Left lung (tissue), 10 donors: Measurements from ENCODE around the gene PLA2G4A. TPM values are rescaled to one million over a fixed set of nuclear protein-coding genes. Genes with fewer than 3 reads are reported as not detected.
"Not testable (repeated sequence)": the region's sequence is repeated elsewhere in the genome, so short reads cannot be mapped to it uniquely, and the experiment has no call there.

Source experiments
- ATAC-seq: fragments of 200-7000 bp; cut with Tn5 transposase; one replicate; pipeline ENCODE4 v1.9.1; 2020; ENCODE audit warnings: moderate library complexity
- DNase-seq, 4 donors: peaks; one replicate each; pipeline ENCODE4 v3.0.0-alpha.2; 2013 to 2020
- H3K27ac ChIP-seq, 2 donors: fragments of 200-600 bp; sonication (generic) in 1 of 2; one replicate each; pipeline versions ENCODE4 v1.5.0 to v1.8.0; 2020 to 2021
- H3K27me3 ChIP-seq, 2 donors: fragments of 200-600 bp; sonication (generic) in 1 of 2; one replicate each; pipeline versions ENCODE4 v1.5.0 to v1.8.0; 2020 to 2021
- H3K36me3 ChIP-seq, 2 donors: fragments of 200-600 bp; sonication (generic) in 1 of 2; one replicate each; pipeline versions ENCODE4 v1.5.0 to v1.8.0; 2020 to 2021
- H3K4me1 ChIP-seq, 2 donors: fragments of 200-600 bp; one replicate each; pipeline ENCODE4 v1.8.0; 2021
- H3K4me3 ChIP-seq, 2 donors: fragments of 200-600 bp; sonication (generic) in 1 of 2; one replicate each; pipeline versions ENCODE4 v1.5.0 to v1.8.0; 2020 to 2021; ENCODE audit warnings: mild to moderate bottlenecking in 1 of 2
- H3K9me3 ChIP-seq, 2 donors: fragments of 200-600 bp; sonication (generic) in 1 of 2; one replicate each; pipeline versions ENCODE4 v1.5.0 to v1.8.0; 2020 to 2021
- CTCF ChIP-seq, 2 donors: fragments of 200-600 bp; sonication (generic) in 1 of 2; IDR thresholded peaks; one replicate each; pipeline versions ENCODE4 v1.5.0 to v1.8.0; 2021; ENCODE audit warnings: antibody characterized with exemption in 2 of 2
- intact Hi-C, 2 donors: fragments of 100-400 bp; cut with DNase I; formaldehyde crosslinking; loops; one replicate each; pipeline versions ENCODE4 v1.11.2 to v1.14.2; 2022
- polyA plus RNA-seq, 6 donors: library from polyadenylated mRNA; unstranded; fragments of 120-200 nt; gene quantifications; one replicate each; pipeline ENCODE4 v1.2.1, GENCODE V29; 2013; ENCODE audit not compliant: insufficient read length in 6 of 6
- total RNA-seq, 2 donors: library from RNA; stranded (reverse); fragmentation: NEBNext Ultra II Directional; extraction: Animal tissue kit (Norgen Biotek cat#: 25700); gene quantifications; one replicate each; pipeline ENCODE4 v1.2.1, GENCODE V29; 2021
- donor health status: DM: no; HTN: yes; CAD: no.
- donor health status: DM: no; HTN: no; CAD: no.

The PLA2G4A gene
- total and polyA plus RNA-seq, 8 donors: 8.2 to 13.9 (median 10.4) TPM

GRCh38 chr1:186917106-186917786 is 88.5 kb downstream of the PLA2G4A start:
- H3K27ac ChIP-seq, H3K9me3 ChIP-seq, ATAC-seq, H3K4me3 ChIP-seq, DNase-seq, H3K36me3 ChIP-seq, H3K4me1 ChIP-seq, H3K27me3 ChIP-seq, intact Hi-C loops: not testable (repeated sequence)
- TF ChIP-seq CTCF (IDR thresholded peaks at IDR 0.05): peak in 1 of 2 donors; percentile 13

- intact Hi-C loops, H3K27me3 ChIP-seq, H3K27ac ChIP-seq, ATAC-seq, H3K9me3 ChIP-seq, H3K4me3 ChIP-seq, H3K36me3 ChIP-seq, DNase-seq, H3K4me1 ChIP-seq: not testable (repeated sequence)
These were observed 92.6 kb downstream of the PLA2G4A start for GRCh38 chr1:186921386-186921785.

- DNase-seq, H3K36me3 ChIP-seq, intact Hi-C loops, H3K4me1 ChIP-seq, H3K4me3 ChIP-seq, H3K9me3 ChIP-seq, H3K27ac ChIP-seq, H3K27me3 ChIP-seq, ATAC-seq: not testable (repeated sequence)
These were observed 94.1 kb downstream of the PLA2G4A start for GRCh38 chr1:186922814-186923213.

GRCh38 chr1:186923486-186923885 is 94.7 kb downstream of the PLA2G4A start:
- no peaks in the 10 kb centered on the region for H3K36me3 ChIP-seq

GRCh38 chr1:186925881-186926669 is 97.3 kb downstream of the PLA2G4A start:
- Histone ChIP-seq H3K27me3 (no peaks in the 10 kb centered on the region), H3K27ac (no peak overlapping the region), H3K4me1 (no peaks in the 10 kb centered on the region), H3K36me3 (no peaks in the 10 kb centered on the region), H3K9me3 (no peaks in the 10 kb centered on the region), H3K4me3 (no peak overlapping the region)
- intact Hi-C loops: no loop called here
- no peak for DNase-seq
- no peak for TF ChIP-seq CTCF (IDR thresholded peaks at IDR 0.05)
- ATAC-seq: peak; percentile 38

More at GRCh38 chr1:186923486-186923885, 94.7 kb downstream of the PLA2G4A start:
- no peak for TF ChIP-seq CTCF (IDR thresholded peaks at IDR 0.05)
- Histone ChIP-seq H3K4me1 (no peaks in the 10 kb centered on the region), H3K27ac (no peak overlapping the region), H3K4me3 (no peak overlapping the region), H3K9me3 (no peaks in the 10 kb centered on the region), H3K27me3 (no peaks in the 10 kb centered on the region)
- intact Hi-C loops: no loop called here
- ATAC-seq (peak; percentile 14), DNase-seq (no peak)

- DNase-seq: peak in 1 of 4 donors; percentile 36
- peak; percentile 13 for ATAC-seq
- no peaks in the 10 kb centered on the region for H3K36me3 ChIP-seq
- no peaks in the 10 kb centered on the region for H3K4me1 ChIP-seq
- no peaks in the 10 kb centered on the region for H3K9me3 ChIP-seq
- no peak overlapping the region for H3K4me3 ChIP-seq
- intact Hi-C loops: no loop called here
- H3K27me3 ChIP-seq: no peaks in the 10 kb centered on the region
- H3K27ac ChIP-seq: no peak overlapping the region
- TF ChIP-seq CTCF (IDR thresholded peaks at IDR 0.05): no peak
These were observed 99.1 kb downstream of the PLA2G4A start for GRCh38 chr1:186927884-186928283.
